Activated CD8-positive, alpha-beta T cell treated with anti-CD3 and anti-CD28 coated beads, Interleukin-2, amount 10 ng/mL, durations not matched to agents 7 days and 5 days (primary cell): ENCODE data around the gene RABGAP1. TPM values are rescaled to one million over a fixed set of nuclear protein-coding genes. Genes with fewer than 3 reads are reported as not detected.
A peak's percentile ranks its signal among the peaks of the same experiment; 100 is the strongest.

ENCODE experiments used
- ATAC-seq: fragments of 150-1000 bp; cut with Tn5 transposase; one replicate; pipeline ENCODE4 v1.10.0; 2021; ENCODE audit warnings: moderate library complexity
- CTCF ChIA-PET: fragments of 350-600 bp; sonication (Branson Sonifier 250); formaldehyde crosslinking; loops from one replicate; lab custom pipeline; 2021; ENCODE audit warnings: antibody characterized with exemption; lab: Charles Lee
- POLR2A ChIA-PET: fragments of 350-600 bp; sonication (Branson Sonifier 250); formaldehyde crosslinking; loops from one replicate; lab custom pipeline; 2021; ENCODE audit warnings: antibody characterized with exemption; lab: Charles Lee
- DNase-seq: peaks from one replicate; pipeline ENCODE4 v3.0.0-alpha.2; 2020
- H3K27ac Mint-ChIP-seq: one replicate; pipeline ENCODE4 v1.8.0; 2021; ENCODE audit warnings: mild to moderate bottlenecking, mixed read lengths
- H3K27me3 Mint-ChIP-seq: one replicate; pipeline ENCODE4 v1.8.0; 2021; ENCODE audit warnings: low read depth, mixed read lengths
- H3K36me3 Mint-ChIP-seq: one replicate; pipeline ENCODE4 v1.8.0; 2021; ENCODE audit warnings: low read depth, mixed read lengths
- H3K4me1 Mint-ChIP-seq: one replicate; pipeline ENCODE4 v1.8.0; 2021; ENCODE audit warnings: low read depth, mixed read lengths
- H3K4me3 Mint-ChIP-seq: one replicate; pipeline ENCODE4 v1.8.0; 2021; ENCODE audit warnings: mild to moderate bottlenecking, mixed read lengths
- H3K9me3 Mint-ChIP-seq: one replicate; pipeline ENCODE4 v1.8.0; 2022; ENCODE audit warnings: mixed read lengths; ENCODE audit not compliant: insufficient read depth
- total RNA-seq, 2 experiments: library from RNA; stranded (reverse); gene quantifications; one replicate each; pipeline ENCODE4 v1.2.3, GENCODE V29; 2021

Gene RABGAP1
- total RNA-seq, 2 experiments from 2014 or later: 27.8 to 28.0 TPM

GRCh38 chr9:122923947-122924346 is 16.9 kb upstream of the RABGAP1 start:
- CTCF ChIA-PET: interaction anchor here (0.9 kb wide), 2 partner anchors 8 to 11 kb away, joined by 3 to 5 read pairs; partner anchors contain the start of genes ZBTB26 and ZBTB6
- POLR2A ChIA-PET: no interaction called here

GRCh38 chr9:122929796-122930354 is 10.9 kb upstream of the RABGAP1 start:
- Mint-ChIP-seq H3K4me3 (no peak overlapping the region), H3K27ac (no peak overlapping the region), H3K36me3 (peaks cover 7% of the 10 kb centered on the region), H3K27me3 (no peaks in the 10 kb centered on the region), H3K4me1 (peaks cover 9% of the 10 kb centered on the region), H3K9me3 (no peaks in the 10 kb centered on the region)
- DNase-seq: no peak
- ATAC-seq: no peak
- CTCF ChIA-PET: interaction anchor here (0.7 to 1.4 kb wide), 6 partner anchors 13 to 242 kb away, joined by 3 to 6 read pairs (median 4); partner anchors contain the start of gene ZBTB6
- POLR2A ChIA-PET: interaction anchor here (0.8 to 4.8 kb wide), 3 partner anchors 11 to 25 kb away, joined by 4 to 46 read pairs (median 36); partner anchors contain the start of genes RABGAP1, RC3H2 and ZBTB6

More at GRCh38 chr9:122923947-122924346, 16.9 kb upstream of the RABGAP1 start:
- no peaks in the 10 kb centered on the region for H3K27me3 Mint-ChIP-seq
- no peak overlapping the region for H3K27ac Mint-ChIP-seq
- H3K4me1 Mint-ChIP-seq: no peaks in the 10 kb centered on the region
- no peak overlapping the region for H3K4me3 Mint-ChIP-seq
- no peak for DNase-seq
- ATAC-seq: no peak
- H3K36me3 Mint-ChIP-seq: peaks cover 15% of the 10 kb centered on the region
- no peaks in the 10 kb centered on the region for H3K9me3 Mint-ChIP-seq

GRCh38 chr9:122930541-122931225 is 10.1 kb upstream of the RABGAP1 start:
- Mint-ChIP-seq H3K4me3 (no peak overlapping the region), H3K9me3 (no peaks in the 10 kb centered on the region), H3K36me3 (peaks cover 9% of the 10 kb centered on the region), H3K27me3 (no peaks in the 10 kb centered on the region), H3K27ac (no peak overlapping the region), H3K4me1 (peaks cover 12% of the 10 kb centered on the region)
- DNase-seq: no peak
- ATAC-seq: no peak
- ChIA-PET POLR2A (interaction anchor here (1.6 to 4.8 kb wide), 3 partner anchors 10 to 27 kb away, joined by 22 to 46 read pairs (median 36); partner anchors contain the start of genes RABGAP1, RC3H2 and ZBTB6), CTCF (interaction anchor here (0.9 to 3.1 kb wide), 5 partner anchors 7 to 18 kb away, joined by 3 to 14 read pairs (median 6); partner anchors contain the start of genes RABGAP1 and ZBTB6)

GRCh38 chr9:122931226-122932121 is 9.3 kb upstream of the RABGAP1 start, which contains the start of gene ZBTB26:
TSS of gene ZBTB26 (minus strand) at chr9:122931512. CDS start at chr9:122919934, 11,578 bp downstream.
- Mint-ChIP-seq H3K27ac (peak within 1 kb of the TSS; percentile 90), H3K36me3 (peaks cover 15% of the 10 kb centered on the region), H3K4me3 (no peak within 1 kb of the TSS), H3K4me1 (peaks cover 12% of the 10 kb centered on the region), H3K27me3 (no peaks in the 10 kb centered on the region), H3K9me3 (no peaks in the 10 kb centered on the region)
- ChIA-PET CTCF (interaction anchor here (0.8 to 3.1 kb wide), 10 partner anchors 8 to 96 kb away, joined by 3 to 14 read pairs (median 5); partner anchors contain the start of genes RABGAP1 and ZBTB6), POLR2A (interaction anchor here (0.8 to 4.8 kb wide), 4 partner anchors 9 to 96 kb away, joined by 3 to 46 read pairs (median 29); partner anchors contain the start of genes RABGAP1, RC3H2 and ZBTB6)
- DNase-seq (peak; percentile 91), ATAC-seq (peak; percentile 98)

GRCh38 chr9:122936464-122936863 is 4.4 kb upstream of the RABGAP1 start:
- H3K4me3 Mint-ChIP-seq: no peak overlapping the region
- H3K27me3 Mint-ChIP-seq: no peaks in the 10 kb centered on the region
- H3K4me1 Mint-ChIP-seq: peaks cover 22% of the 10 kb centered on the region
- no peak overlapping the region for H3K27ac Mint-ChIP-seq
- ChIA-PET POLR2A (no interaction called here), CTCF (no interaction called here)
- peaks cover 29% of the 10 kb centered on the region for H3K36me3 Mint-ChIP-seq
- no peaks in the 10 kb centered on the region for H3K9me3 Mint-ChIP-seq
- ATAC-seq (no peak), DNase-seq (no peak)

GRCh38 chr9:122936883-122937282 is 3.9 kb upstream of the RABGAP1 start:
- Mint-ChIP-seq H3K4me1 (peaks cover 27% of the 10 kb centered on the region), H3K27me3 (no peaks in the 10 kb centered on the region), H3K9me3 (no peaks in the 10 kb centered on the region), H3K27ac (no peak overlapping the region), H3K36me3 (peaks cover 28% of the 10 kb centered on the region), H3K4me3 (no peak overlapping the region)
- no peak for DNase-seq
- CTCF ChIA-PET: no interaction called here
- ATAC-seq: no peak
- POLR2A ChIA-PET: no interaction called here

- H3K36me3 Mint-ChIP-seq: peaks cover 23% of the 10 kb centered on the region
- POLR2A ChIA-PET: interaction anchor here (0.6 to 4.6 kb wide), 5 partner anchors 9 to 57 kb away, joined by 3 to 46 read pairs (median 12); partner anchors contain the start of genes RC3H2, ZBTB26 and ZBTB6
- no peak for DNase-seq
- CTCF ChIA-PET: interaction anchor here (0.6 kb wide), 1 partner anchor 82 kb away, joined by 3 read pairs; no protein-coding TSS in a partner anchor
- H3K4me3 Mint-ChIP-seq: no peak overlapping the region
- H3K27ac Mint-ChIP-seq: no peak overlapping the region
- H3K4me1 Mint-ChIP-seq: peaks cover 26% of the 10 kb centered on the region
- no peaks in the 10 kb centered on the region for H3K9me3 Mint-ChIP-seq
- ATAC-seq: no peak
- H3K27me3 Mint-ChIP-seq: no peaks in the 10 kb centered on the region
Measured at GRCh38 chr9:122939601-122940000, 1.2 kb upstream of the RABGAP1 start.

GRCh38 chr9:122940454-122940748 is 419 bp upstream of the RABGAP1 start:
- ChIA-PET CTCF (interaction anchor here (0.6 to 3.5 kb wide), 6 partner anchors 8 to 476 kb away, joined by 3 to 14 read pairs (median 3); partner anchors contain the start of genes RC3H2 and ZBTB26), POLR2A (interaction anchor here (0.6 to 4.6 kb wide), 11 partner anchors 10 to 879 kb away, joined by 3 to 46 read pairs (median 4); partner anchors contain the start of genes PDCL, RC3H2, ZBTB26 and ZBTB6)
- Mint-ChIP-seq H3K9me3 (no peaks in the 10 kb centered on the region), H3K27me3 (no peaks in the 10 kb centered on the region), H3K4me1 (peaks cover 30% of the 10 kb centered on the region), H3K4me3 (peak overlapping the region; percentile 91), H3K27ac (peak overlapping the region; percentile 78), H3K36me3 (peaks cover 23% of the 10 kb centered on the region)
- ATAC-seq (no peak), DNase-seq (no peak)

GRCh38 chr9:122941582-122942234 is 888 bp downstream of the RABGAP1 start:
- no peak for DNase-seq
- ATAC-seq: no peak
- Mint-ChIP-seq H3K9me3 (no peaks in the 10 kb centered on the region), H3K27me3 (no peaks in the 10 kb centered on the region), H3K4me3 (peak overlapping the region; percentile 91), H3K27ac (peak overlapping the region; percentile 86), H3K4me1 (peaks cover 38% of the 10 kb centered on the region), H3K36me3 (peaks cover 16% of the 10 kb centered on the region)
- CTCF ChIA-PET: interaction anchor here (1.0 to 3.5 kb wide), 3 partner anchors 9 to 49 kb away, joined by 3 to 14 read pairs (median 4); partner anchors contain the start of gene ZBTB26
- POLR2A ChIA-PET: interaction anchor here (0.6 to 4.6 kb wide), 9 partner anchors 11 to 121 kb away, joined by 3 to 46 read pairs (median 4); partner anchors contain the start of genes PDCL, RC3H2, ZBTB26 and ZBTB6
